ENCODE data around the gene CROCC2. TPM values are rescaled to one million over a fixed set of nuclear protein-coding genes. Genes with fewer than 3 reads are reported as not detected.

The CROCC2 gene
- total RNA-seq, 3 donors from 2014 or later: 0.07 to 0.19 TPM; not detected in 1

- Histone ChIP-seq H3K4me3 (no peak overlapping the region), H3K4me1 (ENCODE audit: low read depth) (peaks cover 12% of the 10 kb centered on the region), H3K36me3 (ENCODE audit: low read depth) (no peaks in the 10 kb centered on the region), H3K9me3 (no peaks in the 10 kb centered on the region)
- DNase-seq (no peak), ATAC-seq (no peak)
- intact Hi-C loops (cut with DNase I, micrococcal nuclease): no loop called here
- no peak for TF ChIP-seq CTCF (IDR thresholded peaks at IDR 0.05)
These were observed 20.0 kb upstream of the CROCC2 start for GRCh38 chr2:240886023-240886565.

GRCh38 chr2:240886678-240887609 is 19.2 kb upstream of the CROCC2 start:
- ATAC-seq (no peak), DNase-seq (peak in 2 of 3 donors; percentile 28 to 45)

DNA sequence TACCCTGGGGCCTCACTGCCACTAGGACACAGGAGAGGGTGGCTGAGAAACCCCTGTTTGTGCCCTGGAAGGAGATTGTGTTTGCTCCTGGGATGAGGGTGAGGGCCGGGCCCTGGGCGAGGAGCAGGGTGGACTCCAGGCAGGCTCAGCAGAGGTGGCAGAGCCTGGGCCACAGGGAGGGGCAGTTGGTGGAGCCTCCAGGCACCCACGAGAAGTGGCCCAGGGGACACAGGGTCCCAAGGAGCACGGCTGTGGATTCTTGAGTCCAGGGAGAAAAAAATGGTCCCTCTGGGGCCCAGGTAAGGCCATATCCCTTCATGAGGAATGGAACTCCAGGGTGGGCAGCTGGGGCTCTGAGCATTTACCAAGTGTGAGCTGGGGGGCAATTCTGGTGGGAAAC is 18.5 kb upstream of the CROCC2 start:
- ATAC-seq: no peak

More at GRCh38 chr2:240886678-240887609, 19.2 kb upstream of the CROCC2 start:
- H3K9me3 ChIP-seq: no peaks in the 10 kb centered on the region
- peaks cover 12% of the 10 kb centered on the region for H3K4me1 ChIP-seq (ENCODE audit: low read depth)
- H3K4me3 ChIP-seq: no peak overlapping the region
- TF ChIP-seq CTCF (IDR thresholded peaks at IDR 0.05): no peak
- H3K36me3 ChIP-seq (ENCODE audit: low read depth): no peaks in the 10 kb centered on the region
- intact Hi-C loops (cut with DNase I, micrococcal nuclease): no loop called here

DNA sequence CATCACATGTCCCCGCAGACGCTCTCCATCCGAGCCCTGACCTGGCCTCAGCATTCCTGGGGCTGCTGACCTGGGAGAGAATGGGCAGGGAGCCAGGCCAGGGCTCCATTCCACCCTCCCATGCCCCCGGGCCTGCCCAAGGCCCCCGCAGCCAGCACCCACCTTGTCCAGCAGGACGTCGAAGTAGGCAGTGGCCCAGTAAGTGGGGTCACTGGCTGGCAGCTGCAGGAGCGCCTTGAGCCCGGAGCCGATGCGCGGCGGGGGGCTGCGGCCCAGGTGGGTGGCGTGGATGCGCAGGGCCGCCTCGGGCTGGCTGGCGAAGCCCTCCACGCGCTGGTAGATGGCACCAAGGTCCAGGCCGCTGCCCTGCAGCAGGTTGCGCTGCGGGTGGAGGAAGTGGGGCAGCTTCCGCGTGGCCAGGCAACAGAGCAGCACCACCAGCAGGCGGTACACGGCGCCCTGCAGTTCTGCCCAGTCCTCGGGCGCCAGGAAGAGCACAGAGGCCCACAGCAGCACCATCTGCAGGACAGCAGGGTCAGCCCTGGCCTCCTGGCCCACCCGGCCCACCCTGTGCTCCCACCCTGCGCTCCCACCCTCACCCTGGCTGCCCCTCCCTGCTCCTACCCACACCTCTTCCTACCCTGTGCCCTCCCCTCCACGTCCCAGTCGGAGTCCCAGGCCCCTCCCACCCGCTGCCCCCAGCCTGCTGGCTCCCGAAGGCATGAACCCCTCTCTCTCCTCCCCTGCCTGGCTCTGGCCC is 17.8 kb upstream of the CROCC2 start:
- intact Hi-C loops (cut with DNase I, micrococcal nuclease): no loop called here
- Histone ChIP-seq H3K4me1 (ENCODE audit: low read depth) (peaks cover 12% of the 10 kb centered on the region), H3K9me3 (no peaks in the 10 kb centered on the region), H3K36me3 (ENCODE audit: low read depth) (no peaks in the 10 kb centered on the region), H3K4me3 (no peak overlapping the region)
- no peak for TF ChIP-seq CTCF (IDR thresholded peaks at IDR 0.05)
- no peak for ATAC-seq
- DNase-seq: peak in 2 of 3 donors; percentile 33 to 47

More for the DNA sequence above, 18.5 kb upstream of the CROCC2 start:
- Histone ChIP-seq H3K36me3 (ENCODE audit: low read depth) (no peaks in the 10 kb centered on the region), H3K4me3 (no peak overlapping the region), H3K4me1 (ENCODE audit: low read depth) (peaks cover 12% of the 10 kb centered on the region), H3K9me3 (no peaks in the 10 kb centered on the region)
- intact Hi-C loops (cut with DNase I, micrococcal nuclease): no loop called here
- DNase-seq: no peak
- no peak for TF ChIP-seq CTCF (IDR thresholded peaks at IDR 0.05)

DNA sequence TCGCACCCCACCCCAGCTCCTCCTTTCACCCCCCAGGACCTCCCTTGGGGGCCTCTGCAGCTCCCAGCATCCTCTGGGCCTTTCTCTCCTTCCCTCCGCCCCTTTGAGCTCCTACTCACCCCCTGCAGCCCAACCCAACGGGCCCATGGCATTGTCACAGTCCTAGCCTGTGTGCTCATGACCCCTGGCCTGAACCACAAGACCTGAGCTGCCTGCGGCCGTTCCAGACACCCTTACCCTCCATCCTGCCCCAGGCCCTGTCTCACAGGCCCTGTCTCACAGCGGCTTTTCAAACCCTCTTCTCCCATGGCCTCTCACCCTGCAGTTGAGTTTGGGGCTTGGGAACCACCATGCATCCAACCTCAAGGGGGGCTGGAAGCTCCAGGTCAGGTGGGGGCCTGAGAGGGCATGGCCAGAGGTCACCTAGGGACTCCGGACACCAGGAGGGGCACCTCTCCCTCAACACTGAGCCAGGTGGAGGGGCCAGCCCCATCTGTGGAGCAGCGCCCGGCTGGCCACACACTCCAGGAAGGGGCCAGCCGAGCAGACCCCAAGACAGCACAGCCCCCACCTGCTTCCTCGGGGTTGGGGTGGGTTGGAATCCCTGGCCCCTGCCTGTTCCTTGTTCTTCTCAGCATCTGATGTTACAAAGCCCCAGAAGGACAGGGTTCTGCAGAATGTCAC is 17.1 kb upstream of the CROCC2 start:
- no peak overlapping the region for H3K4me3 ChIP-seq
- H3K9me3 ChIP-seq: no peaks in the 10 kb centered on the region
- intact Hi-C loops (cut with DNase I, micrococcal nuclease): no loop called here
- H3K36me3 ChIP-seq (ENCODE audit: low read depth): no peaks in the 10 kb centered on the region
- DNase-seq: peak in 1 of 3 donors; percentile 31
- no peak for TF ChIP-seq CTCF (IDR thresholded peaks at IDR 0.05)
- peaks cover 12% of the 10 kb centered on the region for H3K4me1 ChIP-seq (ENCODE audit: low read depth)
- ATAC-seq: no peak

All from mucosa of descending colon (tissue), 3 donors.